ENCODE measurements around the gene ADGRG6.
A peak's percentile ranks its signal among the peaks of the same experiment; 100 is the strongest.
"Not testable (repeated sequence)": the region's sequence is repeated elsewhere in the genome, so short reads cannot be mapped to it uniquely, and the experiment has no call there.

ADGRG6 gene

DNA sequence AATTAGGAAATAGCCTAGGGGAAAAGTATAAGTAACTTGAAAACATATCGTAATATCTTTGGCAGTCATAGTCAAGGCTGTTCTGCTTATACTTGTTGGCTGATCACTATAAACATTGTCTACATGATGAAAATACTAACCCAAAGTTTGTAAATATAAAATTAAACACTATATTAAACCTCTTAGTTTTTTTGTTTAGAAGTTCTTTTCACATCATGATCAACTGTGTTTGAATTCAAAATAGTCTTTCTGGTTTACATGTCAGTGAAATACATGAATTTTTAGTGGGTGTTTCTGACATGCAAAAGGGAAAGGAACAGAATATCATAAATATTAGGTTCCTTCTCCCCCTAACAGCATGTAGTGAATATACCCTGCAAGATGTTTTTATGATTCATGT lies 43.5 kb downstream of the ADGRG6 start:
- Histone ChIP-seq H3K14ac (ENCODE audit: low read length in 2 of 2) (no peak overlapping the region), H3K79me1 (replicated peaks; ENCODE audit: low read length, poor library complexity, severe bottlenecking) (no peaks in the 10 kb centered on the region), H2BK15ac (ENCODE audit: low read depth, poor library complexity, severe bottlenecking) (no peak overlapping the region), H3K9ac (ENCODE audit: low read length) (no peak overlapping the region), H2BK120ac (ENCODE audit: low read depth, low read length) (no peak overlapping the region), H3K23ac (ENCODE audit: low read length in 2 of 2) (no peak overlapping the region), H3K4me3 (ENCODE audit: insufficient read depth in 1 of 2, low read depth in 1 of 2, low read length in 2 of 2) (no peak overlapping the region), H4K91ac (ENCODE audit: low read length) (no peak overlapping the region), H3K27me3 (ENCODE audit: control insufficient read depth in 1 of 2, insufficient read depth in 1 of 2, low read length in 2 of 2) (no peaks in the 10 kb centered on the region), H2BK12ac (ENCODE audit: low read length in 2 of 2) (no peak overlapping the region), H3K4me2 (ENCODE audit: low read length, poor library complexity, severe bottlenecking) (no peak overlapping the region), H3K36me3 (ENCODE audit: control insufficient read depth in 1 of 2, insufficient read depth in 2 of 2, low read depth in 1 of 2, low read length in 2 of 2) (no peaks in the 10 kb centered on the region), H3K27ac (ENCODE audit: low read length, poor library complexity, severe bottlenecking) (no peak overlapping the region), H3K4me1 (ENCODE audit: control insufficient read depth, insufficient read depth, low read depth, low read length) (no peaks in the 10 kb centered on the region), H2AFZ (ENCODE audit: low read depth, low read length) (no peak overlapping the region), H2BK5ac (ENCODE audit: low read depth, low read length, poor library complexity, severe bottlenecking) (no peak overlapping the region), H3K9me3 (ENCODE audit: control insufficient read depth, low read length) (no peaks in the 10 kb centered on the region), H4K8ac (ENCODE audit: low read length) (no peak overlapping the region), H3K18ac (ENCODE audit: low read depth in 1 of 2, low read length in 2 of 2) (no peak overlapping the region), H3K4ac (ENCODE audit: low read depth in 1 of 2, low read length in 2 of 2) (no peak overlapping the region), H2AK5ac (ENCODE audit: low read length, severe bottlenecking) (no peak overlapping the region)
- no CpG with 5 or more reads among the region's 1 CpG for WGBS
- DNase-seq = no peak

DNA sequence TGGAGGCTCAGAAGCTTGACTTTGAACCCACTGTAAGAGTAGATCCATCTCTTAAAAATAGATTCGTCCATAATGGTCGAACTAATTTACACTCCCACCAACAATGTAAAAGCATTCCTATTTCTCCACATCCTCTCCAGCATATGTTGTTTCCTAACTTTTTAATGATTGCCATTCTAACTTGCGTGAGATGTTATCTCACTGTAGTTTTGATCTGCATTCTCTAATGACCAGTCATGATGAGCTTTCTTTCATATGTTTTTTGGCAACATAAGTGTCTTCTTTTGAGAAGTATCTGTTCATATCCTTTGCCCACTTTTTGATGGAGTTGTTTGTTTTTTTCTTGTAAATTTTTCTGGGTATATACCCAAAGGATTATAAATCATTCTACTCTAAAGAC lies 44.4 kb downstream of the ADGRG6 start:
- H3K4me1 ChIP-seq (ENCODE audit: control insufficient read depth, insufficient read depth, low read depth, low read length); H2AFZ ChIP-seq (ENCODE audit: low read depth, low read length); DNase-seq; H2BK120ac ChIP-seq (ENCODE audit: low read depth, low read length); H3K18ac ChIP-seq (ENCODE audit: low read depth in 1 of 2, low read length in 2 of 2); H3K27ac ChIP-seq (ENCODE audit: low read length, poor library complexity, severe bottlenecking); H3K36me3 ChIP-seq (ENCODE audit: control insufficient read depth in 1 of 2, insufficient read depth in 2 of 2, low read depth in 1 of 2, low read length in 2 of 2); H2AK5ac ChIP-seq (ENCODE audit: low read length, severe bottlenecking); H3K4me3 ChIP-seq (ENCODE audit: insufficient read depth in 1 of 2, low read depth in 1 of 2, low read length in 2 of 2); H3K4me2 ChIP-seq (ENCODE audit: low read length, poor library complexity, severe bottlenecking); H3K79me1 ChIP-seq (replicated peaks; ENCODE audit: low read length, poor library complexity, severe bottlenecking); H3K9me3 ChIP-seq (ENCODE audit: control insufficient read depth, low read length); H4K91ac ChIP-seq (ENCODE audit: low read length); H3K23ac ChIP-seq (ENCODE audit: low read length in 2 of 2); H3K27me3 ChIP-seq (ENCODE audit: control insufficient read depth in 1 of 2, insufficient read depth in 1 of 2, low read length in 2 of 2); H3K14ac ChIP-seq (ENCODE audit: low read length in 2 of 2); H3K4ac ChIP-seq (ENCODE audit: low read depth in 1 of 2, low read length in 2 of 2); H3K9ac ChIP-seq (ENCODE audit: low read length); H2BK12ac ChIP-seq (ENCODE audit: low read length in 2 of 2); H4K8ac ChIP-seq (ENCODE audit: low read length); H2BK5ac ChIP-seq (ENCODE audit: low read depth, low read length, poor library complexity, severe bottlenecking); H2BK15ac ChIP-seq (ENCODE audit: low read depth, poor library complexity, severe bottlenecking): not testable (repeated sequence)
- 100% methylated on average over 3 of the region's 3 CpGs for WGBS

DNA sequence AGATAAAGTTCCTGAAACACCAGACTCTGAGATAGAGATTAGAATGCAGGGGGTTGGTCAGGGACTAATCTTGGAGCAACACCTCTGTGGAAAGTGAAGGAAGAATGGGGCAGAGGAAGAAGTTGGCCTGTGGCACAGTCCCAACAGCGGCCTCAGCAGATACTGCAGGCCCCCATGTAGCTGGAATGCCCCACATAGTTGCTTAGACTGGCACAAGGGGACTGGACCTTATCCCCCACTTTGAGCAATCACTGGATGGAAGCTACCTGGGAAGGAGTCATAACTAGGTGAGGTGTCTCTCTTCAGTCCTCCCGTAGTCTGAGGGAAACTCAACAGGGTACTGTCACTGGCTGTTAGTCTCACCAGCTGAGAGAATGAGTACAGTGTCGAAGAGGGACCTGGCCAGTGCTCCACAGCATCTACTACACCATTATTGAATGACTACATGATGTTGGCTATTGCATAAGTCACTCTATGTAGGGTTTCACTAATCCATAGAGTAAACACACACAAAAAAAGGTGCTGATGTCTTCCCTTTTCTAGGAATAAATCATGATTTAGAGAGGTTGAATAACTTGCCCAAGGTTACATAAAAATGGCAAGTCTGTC lies 47.5 kb downstream of the ADGRG6 start:
- H3K79me1 ChIP-seq (replicated peaks; ENCODE audit: low read length, poor library complexity, severe bottlenecking) = no peaks in the 10 kb centered on the region
- no peak for DNase-seq
- H2BK120ac ChIP-seq (ENCODE audit: low read depth, low read length) = no peak overlapping the region
- H4K91ac ChIP-seq (ENCODE audit: low read length) = no peak overlapping the region
- peak overlapping the region in 1 of 2 experiments; percentile 72 for H2BK12ac ChIP-seq (ENCODE audit: low read length in 2 of 2)
- no peak overlapping the region for H2AFZ ChIP-seq (ENCODE audit: low read depth, low read length)
- H3K23ac ChIP-seq (ENCODE audit: low read length in 2 of 2) = no peak overlapping the region
- no peak overlapping the region for H2BK5ac ChIP-seq (ENCODE audit: low read depth, low read length, poor library complexity, severe bottlenecking)
- H3K18ac ChIP-seq (ENCODE audit: low read depth in 1 of 2, low read length in 2 of 2) = no peak overlapping the region
- H3K4me2 ChIP-seq (ENCODE audit: low read length, poor library complexity, severe bottlenecking) = no peak overlapping the region
- no peak overlapping the region for H4K8ac ChIP-seq (ENCODE audit: low read length)
- no peaks in the 10 kb centered on the region for H3K4me1 ChIP-seq (ENCODE audit: control insufficient read depth, insufficient read depth, low read depth, low read length)
- H3K27ac ChIP-seq (ENCODE audit: low read length, poor library complexity, severe bottlenecking) = no peak overlapping the region
- WGBS = 94% methylated on average over 3 of the region's 3 CpGs
- no peak overlapping the region for H2BK15ac ChIP-seq (ENCODE audit: low read depth, poor library complexity, severe bottlenecking)
- peak overlapping the region in 1 of 2 experiments; percentile 37 for H3K4ac ChIP-seq (ENCODE audit: low read depth in 1 of 2, low read length in 2 of 2)
- no peaks in the 10 kb centered on the region for H3K27me3 ChIP-seq (ENCODE audit: control insufficient read depth in 1 of 2, insufficient read depth in 1 of 2, low read length in 2 of 2)
- no peak overlapping the region for H3K14ac ChIP-seq (ENCODE audit: low read length in 2 of 2)
- no peak overlapping the region for H3K4me3 ChIP-seq (ENCODE audit: insufficient read depth in 1 of 2, low read depth in 1 of 2, low read length in 2 of 2)
- H3K9ac ChIP-seq (ENCODE audit: low read length) = no peak overlapping the region
- H3K36me3 ChIP-seq (ENCODE audit: control insufficient read depth in 1 of 2, insufficient read depth in 2 of 2, low read depth in 1 of 2, low read length in 2 of 2) = no peaks in the 10 kb centered on the region
- H3K9me3 ChIP-seq (ENCODE audit: control insufficient read depth, low read length) = no peaks in the 10 kb centered on the region
- H2AK5ac ChIP-seq (ENCODE audit: low read length, severe bottlenecking) = no peak overlapping the region

DNA sequence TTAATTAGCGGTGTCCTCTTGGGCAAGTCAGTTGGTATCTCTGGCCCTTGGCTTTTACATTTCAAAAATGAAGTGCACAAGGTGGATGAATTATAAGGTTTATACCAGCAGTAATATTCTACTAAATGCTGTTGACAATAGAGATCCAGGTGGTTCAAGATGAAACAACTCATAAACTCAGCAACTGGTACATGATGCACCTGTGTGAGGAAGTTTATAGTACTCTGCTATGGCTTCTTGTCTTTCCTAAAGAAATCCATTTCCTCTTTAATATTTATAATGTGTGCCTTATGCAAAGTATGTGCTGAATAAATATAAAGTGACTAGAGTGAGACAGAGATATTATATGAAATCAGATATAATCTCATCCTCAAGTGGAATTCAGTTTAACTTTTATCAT lies 48.5 kb downstream of the ADGRG6 start:
- Histone ChIP-seq H3K23ac (ENCODE audit: low read length in 2 of 2) (no peak overlapping the region), H3K9me3 (ENCODE audit: control insufficient read depth, low read length) (no peaks in the 10 kb centered on the region), H3K18ac (ENCODE audit: low read depth in 1 of 2, low read length in 2 of 2) (no peak overlapping the region), H3K27ac (ENCODE audit: low read length, poor library complexity, severe bottlenecking) (no peak overlapping the region), H3K27me3 (ENCODE audit: control insufficient read depth in 1 of 2, insufficient read depth in 1 of 2, low read length in 2 of 2) (no peaks in the 10 kb centered on the region), H2BK12ac (ENCODE audit: low read length in 2 of 2) (no peak overlapping the region), H2AK5ac (ENCODE audit: low read length, severe bottlenecking) (no peak overlapping the region), H3K9ac (ENCODE audit: low read length) (no peak overlapping the region), H2BK5ac (ENCODE audit: low read depth, low read length, poor library complexity, severe bottlenecking) (no peak overlapping the region), H4K91ac (ENCODE audit: low read length) (no peak overlapping the region), H3K4ac (ENCODE audit: low read depth in 1 of 2, low read length in 2 of 2) (no peak overlapping the region), H3K14ac (ENCODE audit: low read length in 2 of 2) (no peak overlapping the region), H3K4me1 (ENCODE audit: control insufficient read depth, insufficient read depth, low read depth, low read length) (no peaks in the 10 kb centered on the region), H2AFZ (ENCODE audit: low read depth, low read length) (no peak overlapping the region), H3K36me3 (ENCODE audit: control insufficient read depth in 1 of 2, insufficient read depth in 2 of 2, low read depth in 1 of 2, low read length in 2 of 2) (no peaks in the 10 kb centered on the region), H3K79me1 (replicated peaks; ENCODE audit: low read length, poor library complexity, severe bottlenecking) (no peaks in the 10 kb centered on the region), H2BK15ac (ENCODE audit: low read depth, poor library complexity, severe bottlenecking) (no peak overlapping the region), H4K8ac (ENCODE audit: low read length) (no peak overlapping the region), H3K4me3 (ENCODE audit: insufficient read depth in 1 of 2, low read depth in 1 of 2, low read length in 2 of 2) (no peak overlapping the region), H3K4me2 (ENCODE audit: low read length, poor library complexity, severe bottlenecking) (no peak overlapping the region), H2BK120ac (ENCODE audit: low read depth, low read length) (no peak overlapping the region)
- DNase-seq = no peak
- 100% methylated on average over 1 of the region's 1 CpG for WGBS
